NCI-H128 (cell line): Measurements from ENCODE around the gene KIFAP3.
"Not testable (repeated sequence)": the region's sequence is repeated elsewhere in the genome, so short reads cannot be mapped to it uniquely, and the experiment has no call there.

Experiments used
- DNase-seq: peaks from one replicate; lab custom pipeline; 2025; ENCODE audit not compliant: unreplicated experiment; lab: John Stamatoyannopoulos, UW

KIFAP3 gene

GRCh38 chr1:169892176-169892926 lies 182.1 kb downstream of the KIFAP3 start:
- DNase-seq, result no peak

DNA sequence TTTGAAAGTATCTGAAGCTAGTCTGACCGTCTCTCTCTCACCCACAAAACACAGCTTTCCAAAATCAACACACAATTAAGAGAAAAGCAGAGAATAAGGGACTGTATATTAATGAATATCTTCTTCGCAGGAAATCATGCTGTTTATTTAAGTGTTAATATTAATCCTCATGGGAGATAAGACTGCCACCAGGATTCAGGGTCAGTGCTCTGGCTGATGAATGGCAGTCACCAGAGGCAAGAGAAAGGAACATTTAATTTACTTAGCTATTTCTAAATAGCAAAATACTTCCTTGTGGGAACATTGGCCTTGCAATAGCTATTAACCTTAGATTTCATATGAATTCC lies 183.0 kb downstream of the KIFAP3 start:
- no peak for DNase-seq

- no peak for DNase-seq
These were observed 183.5 kb downstream of the KIFAP3 start for GRCh38 chr1:169890761-169891538.

DNA sequence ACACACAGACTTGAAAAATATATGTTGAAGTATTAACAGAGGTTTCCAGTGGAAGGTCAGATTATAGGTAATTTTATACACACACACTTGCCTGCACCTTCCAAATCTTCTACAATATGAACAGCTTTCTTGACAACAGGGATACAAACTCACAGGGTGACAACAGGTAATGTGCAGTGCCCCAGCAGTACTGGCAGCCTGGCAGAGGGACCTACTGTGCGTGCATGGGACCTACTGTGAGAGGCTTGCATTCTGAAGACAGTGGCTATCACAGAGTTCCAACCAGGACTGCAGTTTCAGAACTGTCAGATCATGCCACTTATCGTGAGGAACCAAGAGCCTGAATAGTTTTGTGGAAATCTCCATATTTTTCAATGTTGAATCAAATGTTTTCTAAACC lies 184.6 kb downstream of the KIFAP3 start:
- no peak for DNase-seq

DNA sequence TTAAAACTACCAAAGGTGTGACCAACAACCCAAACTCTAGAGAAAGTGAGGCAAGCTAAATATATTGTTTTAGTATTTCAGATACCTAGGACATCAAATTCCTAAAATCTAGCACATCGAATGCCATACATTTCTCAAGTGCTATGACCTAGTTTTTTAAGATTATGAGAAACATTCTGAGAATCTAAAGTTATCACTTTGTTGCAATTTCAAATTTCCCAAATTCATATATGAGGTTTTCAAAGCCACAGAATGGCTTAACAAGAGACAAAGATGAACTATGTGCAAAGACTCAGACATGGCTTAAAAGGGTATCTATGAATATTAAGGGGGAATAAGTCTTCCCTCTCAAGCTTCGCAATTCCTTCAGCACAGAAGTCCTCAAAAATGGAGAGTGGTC lies 187.6 kb downstream of the KIFAP3 start:
- no peak for DNase-seq

GRCh38 chr1:169886422-169886821 lies 188.1 kb downstream of the KIFAP3 start:
- no peak for DNase-seq

- no peak for DNase-seq
These were observed 189.3 kb downstream of the KIFAP3 start for GRCh38 chr1:169885207-169885606.

DNA sequence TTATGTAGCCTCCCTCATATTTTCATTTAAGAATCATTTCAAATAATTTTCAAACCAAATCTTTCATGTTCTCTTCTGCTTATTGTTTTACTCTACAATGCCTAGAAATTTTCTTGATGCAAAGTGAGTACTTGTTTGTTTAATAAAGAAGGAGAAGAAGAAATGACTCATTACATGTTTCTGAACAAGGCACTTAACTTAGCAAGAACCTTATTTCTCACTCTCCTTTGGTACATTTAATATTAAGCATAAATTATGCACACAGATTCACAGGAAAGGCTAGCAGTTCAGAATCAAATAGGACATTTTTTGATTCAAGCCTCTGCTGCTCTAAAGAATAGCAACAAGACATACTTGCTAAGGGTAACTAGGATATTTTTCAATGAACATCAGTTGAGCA lies 189.9 kb downstream of the KIFAP3 start:
- no peak for DNase-seq

- DNase-seq, result no peak
These were observed 192.4 kb downstream of the KIFAP3 start for GRCh38 chr1:169882039-169882511.

- DNase-seq, result no peak
These were observed 195.3 kb downstream of the KIFAP3 start for GRCh38 chr1:169879034-169879840.

DNA sequence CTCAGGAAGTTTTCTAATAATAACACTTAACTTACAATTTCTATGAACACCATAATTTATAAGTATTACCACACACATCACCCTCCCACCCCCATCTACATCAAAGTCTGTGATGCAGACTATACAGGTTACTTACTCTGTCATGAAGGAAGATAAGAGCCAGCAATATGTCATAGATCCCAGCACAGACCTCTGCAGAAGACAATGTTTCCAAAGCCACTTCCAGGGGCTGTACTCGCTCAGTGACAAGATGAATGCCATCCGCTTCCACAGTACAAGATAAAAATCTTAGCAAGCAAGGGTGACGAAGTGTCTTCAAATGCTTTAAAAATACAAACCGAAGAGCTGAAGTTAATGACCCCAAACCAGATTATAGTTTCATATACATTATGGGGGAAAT lies 196.0 kb downstream of the KIFAP3 start:
- no peak for DNase-seq

DNA sequence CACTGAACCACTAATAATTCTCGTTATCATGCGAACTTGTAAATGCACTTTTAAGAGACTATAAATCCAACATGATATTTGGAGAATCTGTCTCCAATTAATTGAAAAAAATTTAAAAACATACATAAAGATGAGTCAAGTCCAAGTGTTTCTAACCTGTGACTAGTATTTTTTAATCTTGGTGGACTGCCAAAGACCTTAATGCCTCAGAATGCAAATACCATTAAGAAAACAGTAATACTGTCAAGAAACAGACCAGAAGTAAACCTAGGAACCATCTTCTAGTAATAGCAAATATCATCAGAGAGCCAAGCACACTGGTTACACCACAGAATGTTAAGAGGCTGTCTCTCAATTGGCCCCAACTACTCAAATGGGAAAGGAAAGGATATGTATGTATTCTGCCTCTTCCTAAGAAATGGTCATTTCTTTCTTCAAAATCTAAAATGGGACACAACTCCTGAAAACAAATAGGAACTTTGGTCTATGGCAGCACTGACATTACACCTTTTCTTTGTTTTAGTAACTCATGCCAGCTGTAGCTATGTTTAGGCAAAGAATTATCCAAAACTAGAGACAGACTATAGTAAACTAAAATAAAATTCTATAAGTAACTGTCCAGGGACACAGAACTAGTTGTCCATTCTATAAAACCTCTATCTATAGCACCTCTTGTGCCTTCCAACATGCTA lies 196.5 kb downstream of the KIFAP3 start:
- no peak for DNase-seq

DNA sequence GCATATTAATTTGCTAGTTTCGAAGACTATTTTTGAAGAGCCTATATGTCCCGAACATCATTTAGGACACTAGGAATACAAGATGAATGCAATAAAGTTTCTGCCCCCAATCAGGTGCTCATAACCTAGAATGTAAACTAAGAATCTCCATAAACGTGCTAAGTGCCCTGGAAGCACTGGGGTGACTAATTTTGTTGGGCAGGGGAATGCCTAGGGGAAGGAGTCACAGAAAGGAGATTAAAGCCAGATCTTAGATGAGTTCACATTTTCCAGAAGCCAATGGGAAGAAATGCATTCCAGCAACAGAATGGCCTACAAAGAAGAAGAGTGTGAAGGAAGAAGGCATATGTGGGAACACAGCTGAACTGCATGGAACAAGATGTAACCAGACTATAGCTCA lies 200.3 kb downstream of the KIFAP3 start:
- no peak for DNase-seq

- DNase-seq, result no peak
These were observed 200.8 kb downstream of the KIFAP3 start for GRCh38 chr1:169873582-169874199.

DNA sequence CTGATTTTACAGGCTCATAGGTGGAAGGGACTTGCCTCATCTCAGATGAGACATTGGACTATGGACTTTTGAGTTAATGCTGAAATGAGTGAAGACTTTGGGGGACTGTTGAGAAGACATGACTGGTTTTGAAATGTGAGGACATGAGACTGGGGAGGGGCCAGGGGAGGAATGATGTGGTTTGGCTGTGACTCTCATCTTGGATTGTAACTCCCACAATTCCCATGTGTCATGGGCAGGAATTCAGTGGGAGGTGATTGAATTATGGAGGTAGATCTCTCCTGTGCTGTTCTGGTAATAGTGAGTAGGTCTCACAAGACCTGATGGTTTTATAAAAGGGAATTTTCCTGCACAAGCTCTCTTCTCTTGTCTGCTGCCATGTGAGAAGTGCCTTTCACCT lies 201.6 kb downstream of the KIFAP3 start:
- no peak for DNase-seq

- not testable (repeated sequence) for DNase-seq
These were observed 202.5 kb downstream of the KIFAP3 start for GRCh38 chr1:169871988-169872387.
